Fibroblast of villous mesenchyme (primary cell): ENCODE data around the gene CEACAM16. TPM values are rescaled to one million over a fixed set of nuclear protein-coding genes. Genes with fewer than 3 reads are reported as not detected.
A peak's percentile ranks its signal among the peaks of the same experiment; 100 is the strongest.

Source experiments
- DNase-seq: peaks from one replicate; pipeline ENCODE4 v3.0.0-alpha.2; 2010; ENCODE audit warnings: low read depth
- H3K4me3 ChIP-seq: 2 replicates; pipeline ENCODE4 v1.5.1; 2011; ENCODE audit warnings: low read depth, mild to moderate bottlenecking, low read length
- CTCF ChIP-seq: IDR thresholded peaks from 2 replicates; pipeline ENCODE4 v1.5.1; 2012; ENCODE audit warnings: low read depth, mild to moderate bottlenecking, low read length; ENCODE audit not compliant: insufficient read depth
- total RNA-seq: library from RNA; depleted of rRNA; stranded (reverse); fragments of >200 nt; gene quantifications from 2 replicates; pipeline ENCODE4 v1.2.3, GENCODE V29; 2012

The CEACAM16 gene
- under 0.01 and 0.32 TPM in 2 replicates for total RNA-seq

- DNase-seq: no peak
- no peak for TF ChIP-seq CTCF
- H3K4me3 ChIP-seq: no peak within 1 kb of the TSS
These were observed at the start of gene CEACAM16 for GRCh38 chr19:44698492-44699201. Gene CEACAM16, plus strand, starts transcription at chr19:44699151. Its CDS starts 2,306 bp downstream, at chr19:44701457.

GRCh38 chr19:44649578-44650145, 49.3 kb upstream of the CEACAM16 start:
- DNase-seq: no peak
- no peak for TF ChIP-seq CTCF
- H3K4me3 ChIP-seq: no peak overlapping the region

- no peak overlapping the region for H3K4me3 ChIP-seq
- TF ChIP-seq CTCF: no peak
- no peak for DNase-seq
These were observed 45.6 kb upstream of the CEACAM16 start for GRCh38 chr19:44653343-44653742.

- peak; percentile 45 for TF ChIP-seq CTCF
- DNase-seq: peak; percentile 51
- H3K4me3 ChIP-seq: no peak overlapping the region
These were observed 44.8 kb upstream of the CEACAM16 start for GRCh38 chr19:44653977-44654774.

- peak; percentile 67 for DNase-seq
- TF ChIP-seq CTCF: peak; percentile 96
- H3K4me3 ChIP-seq: no peak overlapping the region
These were observed 41.6 kb upstream of the CEACAM16 start for GRCh38 chr19:44657211-44657921.

- no peak for DNase-seq
- TF ChIP-seq CTCF: no peak
- H3K4me3 ChIP-seq: no peak overlapping the region
These were observed 40.8 kb upstream of the CEACAM16 start for GRCh38 chr19:44658069-44658733.
